Mammary epithelial cell (primary cell): ENCODE results near the gene STAT3.

Experiments
- EZH2 ChIP-seq: IDR thresholded peaks from 2 replicates; pipeline ENCODE4 v1.6.1; 2012; ENCODE audit warnings: low read length, inconsistent platforms, borderline replicate concordance
- TF ChIP-seq, protein P1 (sequence below), 2 donors: IDR thresholded peaks in 1 of 2; conservative IDR thresholded peaks in 1 of 2; 2 replicates each; pipeline ENCODE4 v1.5.1; 2011 to 2012; ENCODE audit warnings: inconsistent platforms in 2 of 2, low read length in 2 of 2, mild to moderate bottlenecking in 2 of 2, control low read depth in 1 of 2, low read depth in 1 of 2; ENCODE audit not compliant: insufficient read depth in 1 of 2; ENCODE audit errors: extremely low read depth in 1 of 2

DNA sequence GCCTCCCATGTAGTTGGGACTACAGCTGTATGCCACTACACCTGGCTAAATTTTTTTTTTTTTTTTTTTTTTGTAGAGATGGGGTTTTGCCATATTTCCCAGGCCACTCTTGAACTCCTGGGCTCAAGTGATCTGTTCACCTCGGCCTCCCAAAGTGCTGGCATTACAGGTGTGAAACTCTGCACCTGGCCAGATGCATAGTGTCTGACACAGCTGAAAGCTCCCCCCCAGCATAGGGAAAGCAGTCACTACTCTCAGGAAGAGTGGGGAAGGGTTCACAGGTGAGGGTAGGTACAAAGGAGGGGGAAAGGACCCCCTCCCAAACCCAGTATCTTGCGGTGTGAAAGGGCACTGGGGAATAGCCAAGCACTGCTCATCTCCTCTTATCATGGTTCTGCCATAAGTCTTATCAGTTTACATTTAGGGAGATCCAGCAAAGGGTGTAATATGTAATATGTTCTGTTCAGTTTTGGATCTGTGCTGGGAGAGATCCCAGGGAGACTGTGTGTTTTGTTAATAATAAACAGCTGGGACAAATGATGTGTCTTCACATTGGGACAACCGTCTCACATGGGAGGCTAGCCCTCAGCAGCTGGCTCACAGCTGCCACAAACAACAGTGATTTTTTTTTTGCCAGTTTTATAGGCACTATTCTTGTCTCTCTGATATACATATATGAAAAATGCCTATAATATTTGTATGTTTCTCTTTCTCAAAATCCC is 41.6 kb upstream of the STAT3 start:
- TF ChIP-seq, protein P1, sequence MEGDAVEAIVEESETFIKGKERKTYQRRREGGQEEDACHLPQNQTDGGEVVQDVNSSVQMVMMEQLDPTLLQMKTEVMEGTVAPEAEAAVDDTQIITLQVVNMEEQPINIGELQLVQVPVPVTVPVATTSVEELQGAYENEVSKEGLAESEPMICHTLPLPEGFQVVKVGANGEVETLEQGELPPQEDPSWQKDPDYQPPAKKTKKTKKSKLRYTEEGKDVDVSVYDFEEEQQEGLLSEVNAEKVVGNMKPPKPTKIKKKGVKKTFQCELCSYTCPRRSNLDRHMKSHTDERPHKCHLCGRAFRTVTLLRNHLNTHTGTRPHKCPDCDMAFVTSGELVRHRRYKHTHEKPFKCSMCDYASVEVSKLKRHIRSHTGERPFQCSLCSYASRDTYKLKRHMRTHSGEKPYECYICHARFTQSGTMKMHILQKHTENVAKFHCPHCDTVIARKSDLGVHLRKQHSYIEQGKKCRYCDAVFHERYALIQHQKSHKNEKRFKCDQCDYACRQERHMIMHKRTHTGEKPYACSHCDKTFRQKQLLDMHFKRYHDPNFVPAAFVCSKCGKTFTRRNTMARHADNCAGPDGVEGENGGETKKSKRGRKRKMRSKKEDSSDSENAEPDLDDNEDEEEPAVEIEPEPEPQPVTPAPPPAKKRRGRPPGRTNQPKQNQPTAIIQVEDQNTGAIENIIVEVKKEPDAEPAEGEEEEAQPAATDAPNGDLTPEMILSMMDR (conservative IDR thresholded peaks at IDR 0.05 in 1 of 2, IDR thresholded peaks at IDR 0.05 in 1 of 2; ENCODE audit: extremely low read depth in 1 of 2, insufficient read depth in 1 of 2, low read depth in 1 of 2, low read length in 2 of 2) = no peak
- no peak for TF ChIP-seq EZH2
